ENCODE measurements around the gene JAG1. TPM values are rescaled to one million over a fixed set of nuclear protein-coding genes. Genes with fewer than 3 reads are reported as not detected.

The JAG1 gene
- total RNA-seq, result 161 TPM

- peak; percentile 97 for DNase-seq (ENCODE audit: low spot score)
Measured at GRCh38 chr20:10673842-10674683, at the start of gene JAG1. Gene JAG1, minus strand, starts transcription at chr20:10673999. Its CDS starts 469 bp downstream, at chr20:10673530.

DNA sequence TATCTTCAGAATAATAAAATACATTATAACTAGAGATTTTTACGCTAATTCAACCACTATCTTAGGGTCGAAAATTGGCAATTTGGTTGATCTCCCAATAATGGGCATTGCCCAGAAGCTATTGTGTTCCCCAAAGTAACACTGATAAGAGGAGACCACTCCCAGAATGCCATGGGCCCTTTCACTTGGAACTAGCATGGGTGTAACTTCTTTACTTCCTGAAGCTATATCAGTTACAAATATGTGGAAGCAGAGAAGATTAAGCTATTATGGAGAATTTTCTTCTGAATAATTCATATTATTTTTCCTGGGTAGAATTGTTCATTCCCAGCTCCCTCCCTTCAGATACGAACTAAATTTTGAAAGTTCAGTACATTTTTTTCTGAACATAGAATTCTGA lies 48.2 kb upstream of the JAG1 start:
- no peak for DNase-seq (ENCODE audit: low spot score)

DNA sequence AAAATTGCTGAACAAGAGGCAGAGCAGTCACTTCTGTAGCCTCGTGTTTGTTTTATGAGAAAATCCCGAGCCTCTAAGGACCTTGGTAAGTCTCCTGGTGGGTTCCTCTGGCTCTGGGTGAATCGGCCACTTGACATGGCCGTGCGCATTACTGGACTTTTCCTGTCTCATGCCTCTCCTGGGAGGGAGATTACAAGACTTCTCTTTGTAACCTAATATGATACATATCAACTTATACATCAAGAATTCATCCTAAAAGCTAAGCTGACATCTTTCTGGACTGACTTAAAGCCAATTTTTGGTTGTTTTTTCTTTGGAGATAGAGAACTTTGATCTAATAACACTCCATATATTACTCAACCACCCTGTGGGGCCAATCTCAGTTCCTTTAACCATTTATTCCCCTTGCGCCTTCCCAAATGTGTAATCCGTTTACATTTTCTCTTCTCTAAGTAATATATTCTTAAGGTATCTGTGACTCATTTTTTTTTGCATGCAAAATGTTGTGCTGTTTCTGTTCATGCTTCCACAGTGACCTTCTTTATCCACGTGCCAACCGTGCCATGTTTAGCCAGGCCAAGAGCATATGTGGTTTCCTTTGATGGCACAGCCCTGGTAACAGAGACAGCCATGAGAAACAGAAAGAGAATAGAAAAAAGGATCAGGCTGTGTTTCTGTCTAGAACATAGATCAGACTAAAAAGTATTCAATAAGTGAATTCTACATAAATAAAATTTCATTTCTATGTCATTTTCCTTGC lies 47.5 kb upstream of the JAG1 start:
- no peak for DNase-seq (ENCODE audit: low spot score)

DNA sequence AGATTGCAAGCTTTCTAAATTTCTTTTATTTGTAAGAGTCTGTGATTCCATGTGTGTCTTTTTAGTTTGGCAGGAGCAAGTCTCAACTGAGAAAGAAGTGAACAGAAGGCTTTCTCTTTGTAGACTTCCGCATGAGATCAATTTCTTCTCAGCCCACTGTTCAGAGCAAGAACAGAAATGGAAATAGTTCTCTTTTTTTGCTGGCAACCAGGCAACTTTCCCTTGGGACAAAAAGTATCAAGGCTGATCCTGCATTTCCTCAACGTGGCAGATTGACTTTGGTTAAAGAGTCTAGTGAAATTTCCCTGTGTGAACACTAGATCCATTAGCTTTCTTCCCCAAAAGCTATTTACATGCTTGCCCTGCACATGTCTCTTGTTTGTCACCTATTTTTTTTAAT lies 46.8 kb upstream of the JAG1 start:
- DNase-seq (ENCODE audit: low spot score), result no peak

DNA sequence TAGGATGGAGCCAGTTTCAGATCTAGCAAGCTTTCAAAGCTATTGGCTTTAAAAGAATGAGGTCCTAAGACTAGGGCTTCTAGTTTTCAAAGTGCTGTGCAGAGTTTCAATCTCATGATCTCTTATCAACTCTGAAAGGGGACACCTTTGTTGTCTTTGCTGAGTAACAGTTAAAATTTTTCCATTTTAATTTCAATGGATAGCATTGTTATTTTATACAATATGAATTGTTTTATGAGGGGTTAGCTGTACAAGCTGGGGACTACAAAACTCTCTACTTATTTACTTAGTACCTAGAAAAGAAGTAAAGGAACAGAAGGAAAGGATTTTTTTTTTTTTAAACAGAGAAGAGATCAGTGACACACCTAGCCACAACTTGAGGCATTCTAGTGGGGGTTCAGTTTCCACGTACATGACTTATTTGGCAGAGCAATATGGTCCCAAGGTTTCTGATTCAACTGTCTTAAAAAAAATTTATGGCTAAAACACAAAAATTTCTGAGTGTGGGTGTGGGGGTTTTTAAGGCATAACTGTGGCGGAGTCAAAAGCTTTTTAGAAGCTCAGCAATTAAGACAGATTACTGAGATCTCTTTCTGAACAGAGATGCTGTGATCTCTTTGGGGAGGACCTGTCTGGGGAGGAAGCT lies 46.1 kb upstream of the JAG1 start:
- DNase-seq (ENCODE audit: low spot score), result no peak

DNA sequence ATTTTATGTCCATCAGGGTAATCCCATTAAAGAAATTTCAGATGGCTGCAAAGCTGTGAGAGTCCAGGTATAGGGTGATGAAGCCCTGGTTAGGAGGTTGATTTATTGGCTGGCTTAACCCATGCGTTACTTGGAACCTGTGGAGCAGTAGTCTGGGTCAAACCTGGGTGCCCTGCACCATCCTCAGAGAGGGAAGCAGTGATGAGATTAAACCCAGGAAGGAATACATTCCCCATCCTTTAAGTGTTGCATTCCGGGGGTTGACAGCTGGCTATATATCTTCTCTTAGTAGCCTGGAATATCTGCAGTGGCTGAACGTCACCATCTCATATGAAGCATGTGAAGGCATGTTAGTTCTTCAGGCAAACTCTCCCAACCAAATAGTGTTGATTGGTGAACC lies 44.9 kb upstream of the JAG1 start:
- DNase-seq (ENCODE audit: low spot score), result no peak

GRCh38 chr20:10716855-10717254 lies 43.1 kb upstream of the JAG1 start:
- no peak for DNase-seq (ENCODE audit: low spot score)

- no peak for DNase-seq (ENCODE audit: low spot score)
Measured at GRCh38 chr20:10715035-10715434, 41.2 kb upstream of the JAG1 start.

DNA sequence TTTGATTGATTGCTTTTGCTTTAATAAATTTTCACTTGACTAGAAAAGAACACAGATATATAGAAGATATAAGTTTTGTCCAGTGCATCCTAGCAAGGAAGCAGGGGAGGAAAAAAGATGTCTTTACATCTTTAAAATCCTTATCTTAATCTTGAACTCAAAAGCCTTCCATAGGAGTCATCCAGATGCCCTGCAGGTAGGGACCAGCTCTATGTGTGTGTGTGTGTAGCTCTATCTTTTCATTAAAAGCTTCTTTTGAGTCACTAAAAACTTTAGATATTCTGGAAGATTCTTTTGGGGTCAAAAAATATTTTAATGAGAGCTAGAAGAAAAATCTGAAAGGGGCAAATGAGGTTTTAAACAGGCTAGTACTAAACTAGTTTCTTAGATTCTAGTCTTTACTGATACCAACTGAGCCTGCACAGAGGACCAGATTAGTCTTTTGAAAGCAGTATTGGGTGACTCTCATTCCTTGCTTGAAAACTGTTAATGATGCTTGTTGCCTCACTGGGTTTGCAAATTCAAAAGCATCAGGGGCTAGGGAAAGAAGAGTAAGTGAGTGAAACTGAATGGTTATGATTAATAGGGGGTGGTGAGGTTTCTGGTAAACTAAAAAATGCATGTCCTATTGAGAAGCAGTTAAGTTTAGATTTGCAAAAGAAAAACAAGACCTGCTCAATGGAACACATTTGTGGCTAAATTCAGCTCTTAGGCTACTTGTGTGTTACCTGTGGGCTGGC lies 40.6 kb upstream of the JAG1 start:
- no peak for DNase-seq (ENCODE audit: low spot score)

GRCh38 chr20:10713161-10713560 lies 39.4 kb upstream of the JAG1 start:
- DNase-seq (ENCODE audit: low spot score), result no peak

- no peak for DNase-seq (ENCODE audit: low spot score)
Measured at GRCh38 chr20:10711903-10712451, 38.2 kb upstream of the JAG1 start.

GRCh38 chr20:10710991-10711775 lies 37.4 kb upstream of the JAG1 start:
- DNase-seq (ENCODE audit: low spot score), result no peak

DNA sequence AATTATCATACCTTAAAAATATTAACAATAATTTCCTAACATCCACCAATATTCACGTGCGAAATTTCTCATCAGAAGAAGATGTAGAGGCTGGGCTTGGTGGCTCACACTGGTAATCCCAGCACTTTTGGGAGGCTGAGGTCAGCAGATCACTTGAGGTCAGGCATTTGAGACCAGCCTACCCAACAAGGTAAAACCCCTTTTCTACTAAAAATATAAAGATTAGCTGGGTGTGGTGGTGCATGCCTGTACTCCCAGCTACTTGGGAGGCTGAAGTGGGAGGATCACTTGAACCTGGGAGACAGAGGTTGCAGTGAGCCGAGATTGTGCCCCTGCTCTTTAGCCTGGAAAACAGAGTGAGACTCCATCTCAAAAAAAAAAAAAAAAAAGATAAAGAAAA lies 36.1 kb upstream of the JAG1 start:
- no peak for DNase-seq (ENCODE audit: low spot score)

DNA sequence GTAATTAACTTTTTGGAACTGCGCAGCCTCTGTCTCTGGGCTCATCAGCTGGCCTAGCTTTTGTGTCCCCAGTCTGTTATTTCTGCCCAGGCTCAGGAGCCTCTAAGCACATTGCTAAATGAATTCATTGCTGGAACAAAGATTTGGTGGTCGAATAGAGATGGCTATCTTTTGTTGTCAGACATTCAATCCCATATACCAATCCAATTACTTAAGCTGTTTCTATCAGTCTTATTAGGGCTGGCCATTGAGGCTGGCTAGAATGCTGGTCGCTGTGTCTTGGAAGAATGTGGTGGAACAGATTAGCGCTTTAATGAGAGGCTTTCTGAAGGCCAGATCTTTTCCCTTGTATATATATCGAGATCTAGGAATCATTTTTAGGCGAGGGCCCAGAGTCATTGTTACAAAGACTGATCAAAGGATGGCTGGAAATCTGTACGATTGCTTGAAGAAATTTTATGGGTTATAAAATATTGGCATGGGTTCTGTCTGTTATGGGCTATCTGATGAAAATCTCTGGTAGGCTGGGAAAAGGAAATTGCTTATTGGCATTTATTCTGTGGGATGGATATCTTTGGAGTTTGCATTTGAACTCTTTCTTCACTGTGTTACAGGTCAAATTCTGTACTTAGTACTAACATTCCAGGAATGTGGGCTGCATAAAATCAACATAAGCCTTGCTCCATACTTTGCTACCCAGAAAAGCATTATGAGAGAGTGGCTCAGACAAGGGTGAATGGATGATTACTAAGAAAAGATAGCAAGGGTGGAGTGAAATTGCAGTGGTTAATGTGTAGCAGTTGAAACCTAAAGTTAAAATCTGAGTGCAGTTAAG lies 34.8 kb upstream of the JAG1 start:
- no peak for DNase-seq (ENCODE audit: low spot score)

DNA sequence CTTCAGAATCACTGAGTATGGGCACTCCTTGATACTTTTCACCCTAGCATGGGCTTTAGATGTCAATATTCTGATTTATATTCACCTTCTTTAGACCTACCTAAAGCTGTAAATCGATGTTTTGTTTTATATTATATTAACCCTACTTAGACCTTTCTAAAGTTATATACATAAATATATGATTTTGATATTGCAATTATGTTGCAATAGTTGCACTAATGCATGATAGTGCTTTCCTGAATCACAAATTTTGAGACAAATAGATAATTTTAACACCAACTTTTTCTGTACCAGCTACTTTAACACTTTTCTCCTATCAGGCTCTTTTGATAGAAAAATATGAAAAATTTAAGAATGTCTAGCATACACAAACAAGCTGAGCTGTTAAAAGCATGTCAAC lies 34.0 kb upstream of the JAG1 start:
- no peak for DNase-seq (ENCODE audit: low spot score)

- no peak for DNase-seq (ENCODE audit: low spot score)
Measured at GRCh38 chr20:10707068-10707467, 33.3 kb upstream of the JAG1 start.

GRCh38 chr20:10706460-10706811 lies 32.6 kb upstream of the JAG1 start:
- DNase-seq (ENCODE audit: low spot score), result no peak

DNA sequence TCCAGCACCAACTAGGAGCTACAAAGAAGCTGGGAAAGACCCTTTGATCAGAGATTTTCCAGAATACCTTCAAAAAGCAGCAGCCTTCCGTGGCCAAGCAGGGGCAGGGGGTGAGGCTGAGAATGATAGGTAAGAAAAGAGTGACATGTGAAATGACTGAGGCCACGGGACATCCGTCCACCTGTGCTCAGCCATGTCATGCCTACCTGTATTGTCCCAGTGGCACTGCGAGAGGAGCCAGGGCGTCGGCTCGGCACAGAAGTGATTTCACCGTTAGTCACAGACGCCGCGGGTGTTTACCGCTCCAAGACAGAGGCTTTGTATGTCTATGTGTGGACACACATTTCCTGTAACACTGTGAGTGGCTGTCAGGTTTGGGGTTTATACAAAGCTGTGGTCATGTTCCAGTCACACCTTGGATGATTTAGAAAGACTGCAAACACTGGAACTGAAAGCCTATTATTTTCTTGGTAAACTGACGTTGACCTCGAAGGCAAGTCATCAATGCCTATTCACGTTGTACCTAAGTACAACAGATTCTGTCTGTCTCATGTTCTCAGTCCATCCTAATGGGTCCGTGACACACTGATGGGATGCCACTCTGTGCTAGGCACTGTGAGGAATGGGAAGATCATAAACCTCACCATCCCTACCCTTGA lies 32.1 kb upstream of the JAG1 start:
- no peak for DNase-seq (ENCODE audit: low spot score)

DNA sequence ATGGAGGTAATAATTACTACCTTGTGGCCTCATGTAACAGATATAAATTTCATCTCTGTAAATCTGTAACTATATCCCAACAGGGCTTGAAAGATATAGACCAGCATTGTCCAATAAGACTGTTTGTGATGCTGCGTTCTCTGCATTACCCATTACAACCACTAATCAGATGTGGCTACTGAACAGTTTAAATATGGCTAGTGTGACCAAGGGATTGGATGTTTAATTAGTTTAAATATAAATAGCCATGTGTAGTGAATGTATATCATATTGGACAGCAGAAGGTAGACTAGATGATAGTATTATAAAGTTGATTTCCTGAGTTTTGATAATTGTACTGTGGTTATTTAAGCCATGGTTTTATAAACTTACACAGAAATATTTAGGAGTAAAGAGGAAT lies 27.8 kb upstream of the JAG1 start:
- no peak for DNase-seq (ENCODE audit: low spot score)

DNA sequence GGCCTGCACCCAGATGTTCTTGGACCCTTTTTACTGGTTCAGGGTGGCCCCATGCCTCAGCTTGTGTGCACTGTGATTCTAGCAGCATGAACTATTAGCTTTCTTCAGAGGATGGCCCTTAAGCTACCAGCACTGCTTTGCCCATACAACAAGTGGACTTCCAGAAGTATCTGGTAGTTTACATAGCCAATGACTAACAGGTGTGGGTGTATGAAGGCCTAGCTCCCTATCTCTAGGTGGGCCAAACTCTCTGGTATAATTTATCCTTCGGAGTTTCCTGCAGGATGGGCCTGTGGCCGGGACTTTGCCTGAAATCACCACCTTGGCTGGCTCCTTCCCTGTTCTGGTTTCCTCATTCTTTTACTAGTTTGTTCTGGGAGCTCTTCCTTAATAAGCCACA lies 26.1 kb upstream of the JAG1 start:
- no peak for DNase-seq (ENCODE audit: low spot score)

Data from ureter (tissue), 1 donor.